GM12874 (cell line): ENCODE results near the gene AIP.

Source experiments
- TF ChIP-seq, protein P1 (sequence below): IDR thresholded peaks from 2 replicates; pipeline ENCODE4 v1.5.1; 2011; ENCODE audit warnings: low read depth, mild to moderate bottlenecking, control low read depth, low read length, moderate library complexity; ENCODE audit not compliant: insufficient read depth

The AIP gene

DNA sequence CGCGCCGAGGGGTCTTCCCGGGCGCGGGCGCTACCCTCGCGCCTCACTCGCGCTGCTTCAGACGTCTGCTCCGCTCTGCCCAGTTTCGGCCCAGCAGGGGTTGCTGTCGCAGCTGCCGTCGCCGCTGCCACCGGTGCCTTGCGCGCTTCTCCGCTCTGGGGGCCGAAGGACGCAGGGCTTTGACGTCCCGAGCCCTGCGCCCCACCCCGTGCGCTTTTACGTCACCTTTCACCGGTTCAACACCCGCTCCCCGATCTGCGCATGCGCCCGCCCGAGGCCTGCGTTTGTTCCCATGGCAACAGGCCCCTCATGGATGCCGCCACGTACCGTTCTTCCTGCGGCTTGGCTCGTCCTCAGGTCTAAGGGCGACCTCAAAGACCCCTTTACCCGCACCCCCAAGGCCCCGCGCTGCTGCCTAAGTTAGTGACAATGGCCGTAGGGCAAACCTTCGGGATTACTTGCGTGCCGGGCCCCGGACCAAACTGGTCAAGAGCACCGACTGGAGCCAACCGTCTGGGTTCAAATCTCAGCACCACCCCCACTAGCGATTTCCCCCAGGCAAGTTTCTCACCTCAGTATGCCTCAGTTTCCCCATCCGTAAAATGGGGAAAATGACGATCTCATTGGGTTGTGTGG lies 25.8 kb downstream of the AIP start:
- TF ChIP-seq, protein P1, sequence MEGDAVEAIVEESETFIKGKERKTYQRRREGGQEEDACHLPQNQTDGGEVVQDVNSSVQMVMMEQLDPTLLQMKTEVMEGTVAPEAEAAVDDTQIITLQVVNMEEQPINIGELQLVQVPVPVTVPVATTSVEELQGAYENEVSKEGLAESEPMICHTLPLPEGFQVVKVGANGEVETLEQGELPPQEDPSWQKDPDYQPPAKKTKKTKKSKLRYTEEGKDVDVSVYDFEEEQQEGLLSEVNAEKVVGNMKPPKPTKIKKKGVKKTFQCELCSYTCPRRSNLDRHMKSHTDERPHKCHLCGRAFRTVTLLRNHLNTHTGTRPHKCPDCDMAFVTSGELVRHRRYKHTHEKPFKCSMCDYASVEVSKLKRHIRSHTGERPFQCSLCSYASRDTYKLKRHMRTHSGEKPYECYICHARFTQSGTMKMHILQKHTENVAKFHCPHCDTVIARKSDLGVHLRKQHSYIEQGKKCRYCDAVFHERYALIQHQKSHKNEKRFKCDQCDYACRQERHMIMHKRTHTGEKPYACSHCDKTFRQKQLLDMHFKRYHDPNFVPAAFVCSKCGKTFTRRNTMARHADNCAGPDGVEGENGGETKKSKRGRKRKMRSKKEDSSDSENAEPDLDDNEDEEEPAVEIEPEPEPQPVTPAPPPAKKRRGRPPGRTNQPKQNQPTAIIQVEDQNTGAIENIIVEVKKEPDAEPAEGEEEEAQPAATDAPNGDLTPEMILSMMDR, result no peak

DNA sequence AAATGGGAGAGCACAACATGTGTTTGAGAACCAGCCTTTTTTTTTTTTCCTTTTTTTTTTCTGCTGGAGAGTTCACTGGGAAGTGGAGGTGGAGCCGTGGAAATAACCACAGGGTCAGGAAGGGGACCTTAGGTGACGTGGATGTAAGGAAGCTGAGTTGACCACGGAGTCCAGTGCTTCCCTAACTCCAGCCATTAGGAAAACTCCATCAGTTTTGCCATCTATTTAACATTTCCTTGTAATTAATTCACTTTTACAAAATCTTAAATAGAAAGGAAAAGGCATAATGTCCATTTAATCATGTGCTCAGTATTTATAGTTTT lies 27.2 kb downstream of the AIP start:
- TF ChIP-seq, protein P1, result no peak

DNA sequence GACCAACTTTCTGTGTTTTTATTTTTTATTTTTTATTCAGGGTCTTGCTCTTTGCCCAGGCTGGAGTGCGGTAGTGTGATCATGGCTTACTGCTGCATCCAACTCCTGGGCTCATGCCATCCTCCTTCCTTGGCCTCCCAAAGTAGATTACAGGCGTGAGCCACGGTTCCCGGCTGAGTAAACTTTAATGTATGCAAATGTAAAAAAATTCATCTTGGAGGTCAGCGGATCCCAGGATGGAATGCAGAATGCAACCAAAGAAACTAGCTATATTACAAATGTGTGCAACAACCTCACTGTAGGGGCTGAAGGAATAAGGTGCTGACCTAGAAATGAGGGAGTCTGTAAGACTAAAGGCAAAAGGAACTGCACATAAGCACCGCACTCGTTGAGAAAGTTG lies 31.3 kb downstream of the AIP start:
- TF ChIP-seq, protein P1, result no peak

DNA sequence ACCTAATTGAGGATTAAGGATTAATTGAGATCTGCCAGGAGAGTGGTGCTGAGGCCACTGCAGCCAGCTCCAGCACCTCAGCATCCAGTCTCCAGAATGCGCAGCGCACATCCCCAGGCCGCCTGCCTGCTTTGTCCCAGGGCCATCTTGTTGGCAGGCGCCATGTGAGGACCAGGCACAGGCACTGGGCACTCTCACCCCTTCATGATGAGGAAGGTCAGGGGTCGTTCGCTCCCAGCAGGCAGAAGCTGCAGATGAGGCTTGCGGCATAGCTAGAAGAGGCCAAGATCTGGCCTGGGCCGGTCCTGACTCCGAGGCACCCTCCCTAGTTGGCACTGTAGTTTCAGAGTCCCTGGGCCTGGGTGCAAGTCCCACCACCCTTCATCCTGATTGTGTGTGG lies 34.0 kb downstream of the AIP start:
- TF ChIP-seq, protein P1, result no peak

DNA sequence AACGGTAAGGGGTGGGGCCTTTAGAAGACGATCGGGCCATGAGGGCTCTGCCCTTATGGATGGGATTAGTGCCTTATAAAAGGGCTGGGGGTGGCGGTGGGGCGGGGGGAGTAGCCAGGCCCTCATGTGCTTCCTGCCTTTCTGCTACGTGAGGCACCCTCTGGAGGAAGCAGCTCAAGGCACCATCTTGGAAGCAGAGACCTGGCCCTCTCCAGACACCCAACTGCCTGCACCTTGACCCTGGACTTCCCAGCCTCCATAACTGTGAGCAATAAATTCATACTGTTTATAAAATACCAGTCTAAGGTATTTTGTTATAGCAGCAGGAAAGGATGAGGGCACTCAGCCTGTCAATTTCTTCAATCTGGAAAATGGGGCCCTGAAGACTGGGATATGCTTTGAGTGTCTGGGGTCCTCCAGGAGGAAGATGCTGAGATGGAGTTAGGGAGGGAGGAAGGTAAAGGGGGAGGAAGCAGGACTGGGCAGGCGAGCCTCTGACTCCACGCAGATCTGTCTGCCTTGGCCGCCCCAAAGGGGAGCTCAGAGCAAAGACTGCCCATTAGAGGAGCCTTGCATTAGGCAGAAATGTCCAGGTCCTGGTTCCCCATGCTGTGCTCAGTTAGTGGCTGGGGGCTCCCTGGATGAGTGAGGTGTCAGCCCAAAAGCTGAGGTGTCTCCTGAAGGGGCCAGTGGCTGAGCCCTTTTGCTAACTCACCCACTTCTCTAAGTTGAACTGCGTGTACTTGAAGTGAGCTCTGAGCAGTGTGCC lies 35.1 kb downstream of the AIP start:
- TF ChIP-seq, protein P1, result no peak

DNA sequence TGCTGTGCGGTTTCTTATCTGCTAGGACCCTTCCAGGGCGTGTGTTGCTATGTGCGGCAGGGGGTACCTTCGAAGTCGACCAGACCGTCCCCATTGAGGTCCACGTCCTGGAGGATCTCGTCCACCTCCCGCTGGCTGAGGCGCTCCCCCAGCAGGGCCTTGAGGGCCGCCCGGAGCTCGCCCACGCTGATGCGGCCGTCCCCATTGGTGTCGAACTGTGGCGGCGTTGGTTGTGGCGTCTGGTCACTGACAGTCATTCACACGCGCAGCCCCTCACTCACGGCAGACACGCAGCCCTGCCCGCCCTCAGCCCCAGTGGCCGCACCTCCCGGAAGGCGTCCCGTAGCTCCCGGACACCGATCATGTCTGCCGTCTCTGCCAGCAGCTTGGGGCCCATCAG lies 36.9 kb downstream of the AIP start:
- TF ChIP-seq, protein P1, result no peak

DNA sequence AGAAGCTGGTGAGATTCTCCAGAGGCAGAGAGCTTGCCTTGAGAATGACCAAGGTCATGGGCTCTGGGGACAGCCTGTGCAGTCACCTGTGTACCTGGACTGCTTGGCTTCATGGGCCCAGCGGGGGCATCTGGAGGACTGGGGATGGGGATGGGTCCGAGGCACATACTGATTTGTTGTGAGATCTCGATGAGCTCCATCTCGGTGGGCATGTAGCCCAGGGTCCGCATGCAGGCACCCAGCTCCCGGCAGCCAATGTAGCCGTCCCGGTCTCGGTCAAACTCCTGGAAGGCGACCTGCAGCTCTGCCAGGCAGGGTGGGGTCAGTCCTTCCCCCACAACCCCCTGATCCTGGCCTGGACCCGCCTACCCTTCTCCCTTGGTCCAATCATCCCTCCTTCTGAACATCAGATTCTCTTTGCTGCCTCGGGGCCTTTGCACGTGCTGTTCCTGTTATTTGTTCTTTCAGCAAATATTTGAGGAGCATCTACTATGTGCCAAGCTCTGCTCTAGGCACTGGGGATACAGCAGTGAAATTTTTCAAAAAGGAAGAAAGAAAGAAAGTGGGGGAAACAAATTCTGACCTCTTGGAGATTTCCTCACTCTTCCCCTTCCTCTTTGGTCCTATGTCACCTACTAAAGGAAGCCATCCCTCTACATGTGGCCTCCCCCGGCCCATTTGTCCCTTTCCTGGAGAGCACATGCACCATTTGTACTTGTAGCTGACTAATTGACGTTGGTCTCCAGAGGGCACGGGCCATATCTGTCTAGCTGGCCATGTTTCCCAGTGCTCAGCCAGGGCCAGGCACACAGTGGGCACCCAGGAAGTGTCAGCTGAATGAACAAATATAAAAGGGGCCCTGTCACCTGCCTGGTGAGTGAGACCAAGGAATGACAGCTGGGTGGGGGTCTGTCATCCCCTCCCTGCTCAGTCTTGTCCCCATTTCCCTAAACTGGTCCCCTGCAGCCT lies 38.3 kb downstream of the AIP start:
- TF ChIP-seq, protein P1, result no peak
